H1 (cell line): ENCODE results near the gene EGR2. TPM values are rescaled to one million over a fixed set of nuclear protein-coding genes. Genes with fewer than 3 reads are reported as not detected.

Experiments used
- CTCF ChIA-PET: fragments of 300-600 bp; sonication (Branson Sonifier 250); formaldehyde crosslinking; loops from one replicate; lab custom pipeline; 2021; ENCODE audit not compliant: partially characterized antibody; lab: Charles Lee
- POLR2A ChIA-PET: fragments of 300-600 bp; sonication (Branson Sonifier 250); formaldehyde crosslinking; loops from one replicate; lab custom pipeline; 2021; ENCODE audit warnings: inconsistent platforms; ENCODE audit not compliant: partially characterized antibody; lab: Charles Lee
- DNase-seq, 2 experiments: peaks; one replicate each; pipeline versions ENCODE4 v3.0.0 to v3.0.0-alpha.2; 2010 to 2022; ENCODE audit warnings: low spot score in 2 of 2, low read depth in 1 of 2, mixed read lengths in 1 of 2
- FAIRE-seq: peaks from 2 replicates; lab custom pipeline; 2011; peaks lifted over from hg19 to GRCh38; lab: Jason Lieb, UNC
- H2AFZ ChIP-seq: 2 replicates; pipeline ENCODE4 v1.8.1; 2012; ENCODE audit warnings: low read length, inconsistent platforms
- H2AK5ac ChIP-seq: 2 replicates; pipeline ENCODE4 v1.6.1; 2013; ENCODE audit warnings: low read depth, low read length
- H2BK120ac ChIP-seq: replicated peaks from 2 replicates; pipeline ENCODE3; 2013; ENCODE audit warnings: low read depth, low read length, inconsistent platforms
- H2BK12ac ChIP-seq: 2 replicates; pipeline ENCODE4 v1.6.1; 2013; ENCODE audit warnings: low read depth, low read length
- H2BK15ac ChIP-seq: 2 replicates; pipeline ENCODE4 v1.6.1; 2013; ENCODE audit warnings: low read length
- H2BK20ac ChIP-seq: 2 replicates; pipeline ENCODE4 v1.6.1; 2013; ENCODE audit warnings: low read length
- H2BK5ac ChIP-seq: 2 replicates; pipeline ENCODE4 v1.6.1; 2013; ENCODE audit warnings: low read depth, low read length
- H3K14ac ChIP-seq: 2 replicates; pipeline ENCODE4 v1.6.1; 2013; ENCODE audit warnings: inconsistent platforms; ENCODE audit not compliant: insufficient read length
- H3K18ac ChIP-seq: 2 replicates; pipeline ENCODE4 v1.6.1; 2013; ENCODE audit warnings: low read length; ENCODE audit errors: extremely low read depth
- H3K23ac ChIP-seq: 2 replicates; pipeline ENCODE4 v1.6.1; 2013; ENCODE audit warnings: inconsistent platforms; ENCODE audit not compliant: insufficient read length
- H3K23me2 ChIP-seq: 2 replicates; pipeline ENCODE4 v1.6.1; 2013; ENCODE audit warnings: low read depth, low read length
- H3K27ac ChIP-seq: 2 replicates; pipeline ENCODE4 v1.6.1; 2011; ENCODE audit warnings: low read depth, low read length, inconsistent platforms
- H3K27me3 ChIP-seq, 4 experiments: replicated peaks in 1 of 4; 1 replicate in 1 of 4; 2 replicates in 3 of 4; pipeline versions ENCODE4 v1.6.1 to v1.8.1; 2011 to 2013; ENCODE audit warnings: low read length in 3 of 4, mild to moderate bottlenecking in 3 of 4, inconsistent platforms in 2 of 4, mixed read lengths in 2 of 4, moderate library complexity in 1 of 4; ENCODE audit not compliant: control insufficient read depth in 3 of 4, insufficient read depth in 3 of 4; ENCODE audit errors: extremely low read depth in 1 of 4
- H3K36me3 ChIP-seq, 4 experiments: 2 replicates each; pipeline versions ENCODE4 v1.6.1 to v1.8.1; 2011 to 2013; ENCODE audit warnings: mild to moderate bottlenecking in 4 of 4, low read length in 3 of 4, moderate library complexity in 2 of 4, control low read depth in 1 of 4, inconsistent platforms in 1 of 4; ENCODE audit not compliant: insufficient read depth in 4 of 4, control insufficient read depth in 2 of 4
- H3K4ac ChIP-seq: replicated peaks from 2 replicates; pipeline ENCODE3; 2013; ENCODE audit warnings: low read length, low read depth, mixed read lengths, inconsistent platforms; ENCODE audit not compliant: insufficient read length
- H3K4me1 ChIP-seq, 4 experiments: replicated peaks in 1 of 4; 1 replicate in 1 of 4; 2 replicates in 3 of 4; pipeline versions ENCODE4 v1.6.1 to v1.8.1; 2011 to 2013; ENCODE audit warnings: low read length in 3 of 4, inconsistent platforms in 2 of 4, mixed read lengths in 1 of 4; ENCODE audit not compliant: insufficient read depth in 4 of 4, control insufficient read depth in 3 of 4
- H3K4me2 ChIP-seq, 2 experiments: 2 replicates each; pipeline versions ENCODE4 v1.6.1 to v1.8.1; 2011 to 2013; ENCODE audit warnings: low read depth in 2 of 2, low read length in 2 of 2, control low read depth in 1 of 2, inconsistent platforms in 1 of 2, mild to moderate bottlenecking in 1 of 2; ENCODE audit not compliant: insufficient read depth in 1 of 2
- H3K4me3 ChIP-seq, 4 experiments: fragments of 200-600, 300-600 bp in 1 of 4; sonication (generic), shearing (Covaris generic), sonication (Bioruptor Twin) in 1 of 4; 2 replicates each; pipeline versions ENCODE4 v1.5.1 to v1.8.1; 2011 to 2016; ENCODE audit warnings: low read length in 4 of 4, low read depth in 3 of 4, control low read depth in 2 of 4, inconsistent platforms in 2 of 4, mild to moderate bottlenecking in 2 of 4, mixed read lengths in 1 of 4, moderate library complexity in 1 of 4; ENCODE audit not compliant: insufficient read depth in 2 of 4; ENCODE audit errors: extremely low read depth in 1 of 4
- H3K56ac ChIP-seq: replicated peaks from 2 replicates; pipeline ENCODE3; 2013; ENCODE audit warnings: low read depth, mild to moderate bottlenecking, mixed read lengths, low read length, inconsistent platforms; ENCODE audit not compliant: insufficient read length
- H3K79me1 ChIP-seq: 2 replicates; pipeline ENCODE4 v1.6.1; 2013; ENCODE audit warnings: low read depth, low read length, control low read depth
- H3K79me2 ChIP-seq, 2 experiments: 2 replicates each; pipeline versions ENCODE4 v1.6.1 to v1.8.1; 2012 to 2013; ENCODE audit warnings: low read length in 2 of 2, mild to moderate bottlenecking in 2 of 2, inconsistent platforms in 1 of 2; ENCODE audit not compliant: insufficient read depth in 2 of 2, control insufficient read depth in 1 of 2
- H3K9ac ChIP-seq, 4 experiments: replicated peaks in 1 of 4; 1 replicate in 1 of 4; 2 replicates in 3 of 4; pipeline versions ENCODE4 v1.6.1 to v1.8.1; 2011 to 2013; ENCODE audit warnings: low read depth in 3 of 4, low read length in 3 of 4, control low read depth in 2 of 4, mild to moderate bottlenecking in 2 of 4, moderate library complexity in 2 of 4, inconsistent platforms in 1 of 4; ENCODE audit errors: extremely low read depth in 1 of 4
- H3K9me3 ChIP-seq, 2 experiments: 2 replicates each; pipeline versions ENCODE4 v1.6.1 to v1.8.1; 2012 to 2013; ENCODE audit warnings: mild to moderate bottlenecking in 2 of 2, moderate library complexity in 2 of 2, control low read depth in 1 of 2, inconsistent platforms in 1 of 2, low read depth in 1 of 2, low read length in 1 of 2, mixed read lengths in 1 of 2; ENCODE audit not compliant: insufficient read depth in 2 of 2
- H4K20me1 ChIP-seq, 2 experiments: replicated peaks in 1 of 2; 2 replicates each; pipeline versions ENCODE3 to v1.8.1; 2011 to 2013; ENCODE audit warnings: inconsistent platforms in 2 of 2, low read length in 2 of 2, mild to moderate bottlenecking in 1 of 2; ENCODE audit not compliant: insufficient read depth in 2 of 2, control insufficient read depth in 1 of 2
- H4K5ac ChIP-seq: 2 replicates; pipeline ENCODE4 v1.6.1; 2013; ENCODE audit warnings: low read length, low read depth, mixed read lengths, inconsistent platforms; ENCODE audit not compliant: insufficient read length
- H4K8ac ChIP-seq: 2 replicates; pipeline ENCODE4 v1.8.0; 2013; ENCODE audit warnings: mild to moderate bottlenecking, moderate library complexity, low read length, inconsistent platforms; ENCODE audit not compliant: insufficient read depth; ENCODE audit errors: extremely low read depth
- H4K91ac ChIP-seq: replicated peaks from 2 replicates; pipeline ENCODE3; 2013; ENCODE audit warnings: low read length, mixed read lengths, inconsistent platforms; ENCODE audit not compliant: insufficient read length
- BACH1 ChIP-seq: IDR thresholded peaks from 2 replicates; pipeline ENCODE4 v1.6.1; 2012; ENCODE audit warnings: low read length, improper control_type of control experiment
- CREB1 ChIP-seq: IDR thresholded peaks from 2 replicates; pipeline ENCODE4 v1.6.1; 2012; ENCODE audit warnings: inconsistent platforms
- JUND ChIP-seq: IDR thresholded peaks from 2 replicates; pipeline ENCODE4 v1.6.1; 2011; ENCODE audit warnings: mild to moderate bottlenecking, improper control_type of control experiment, low read length
- KDM1A ChIP-seq: fragments of 200-600, 300-600 bp; sonication (generic); IDR thresholded peaks from 2 replicates; pipeline ENCODE4 v1.7.1; 2016; ENCODE audit warnings: mild to moderate bottlenecking, low read length, borderline replicate concordance
- MAFK ChIP-seq: IDR thresholded peaks from 2 replicates; pipeline ENCODE4 v1.6.1; 2012; ENCODE audit warnings: low read depth, mild to moderate bottlenecking, improper control_type of control experiment, low read length
- PHF8 ChIP-seq: fragments of 200-600 bp; sonication (generic); conservative IDR thresholded peaks from 2 replicates; pipeline ENCODE4 v1.7.1; 2012; ENCODE audit warnings: low read depth, mild to moderate bottlenecking, inconsistent platforms, low read length, moderate library complexity
- POLR2A ChIP-seq, 2 experiments: IDR thresholded peaks; 1 replicate in 1 of 2; 2 replicates in 1 of 2; pipeline ENCODE4 v1.6.1; 2011; ENCODE audit warnings: low read depth in 2 of 2, low read length in 2 of 2, mild to moderate bottlenecking in 2 of 2; ENCODE audit errors: control extremely low read depth in 1 of 2
- POU5F1 ChIP-seq: IDR thresholded peaks from 2 replicates; pipeline ENCODE4 v1.6.1; 2011; ENCODE audit warnings: low read depth, mild to moderate bottlenecking, low read length, moderate library complexity
- SIRT6 ChIP-seq: IDR thresholded peaks from one replicate; pipeline ENCODE4 v1.7.1; 2012; ENCODE audit warnings: low read length, inconsistent platforms
- SUZ12 ChIP-seq: fragments of 200-600 bp; sonication (generic); IDR thresholded peaks from 2 replicates; pipeline ENCODE4 v1.6.1; 2012; ENCODE audit warnings: mild to moderate bottlenecking, inconsistent platforms, low read length, moderate library complexity, mixed read lengths
- TAF7 ChIP-seq: optimal IDR thresholded peaks from 2 replicates; pipeline ENCODE3; 2011; ENCODE audit warnings: low read depth, mild to moderate bottlenecking, inconsistent platforms, low read length, moderate library complexity, borderline replicate concordance
- TEAD4 ChIP-seq: IDR thresholded peaks from 2 replicates; pipeline ENCODE4 v1.6.1; 2012; ENCODE audit warnings: low read depth, low read length, inconsistent platforms, mixed read lengths
- WGBS, 2 experiments: shearing (Covaris generic) in 1 of 2; methylation state at CpG; one replicate each; pipeline versions ENCODE4 v1.1.6 to v1.1.7; 2013 to 2015; ENCODE audit warnings: low lambda C conversion rate in 2 of 2, mixed read lengths in 2 of 2, inconsistent platforms in 1 of 2, low coverage in 1 of 2, missing lambda C conversion rate in 1 of 2; ENCODE audit not compliant: insufficient replicate concordance in 2 of 2, insufficient coverage in 1 of 2, insufficient read length in 1 of 2; ENCODE audit errors: extremely low coverage in 1 of 2, missing lambda C conversion rate in 1 of 2; 5-methylcytosine and 5-hydroxymethylcytosine counted together
- polyA plus RNA-seq, 7 experiments: library from polyadenylated mRNA; depleted of rRNA in 3 of 7; stranded (reverse) in 5 of 7; unstranded in 2 of 7; fragments of >200 nt in 5 of 7; fragments of 200-250 nt in 2 of 7; gene quantifications; 1 replicate in 5 of 7; 2 replicates in 1 of 7; 4 replicates in 1 of 7; pipeline versions ENCODE4 v1.2.1 to v1.2.3, GENCODE V29; 2011 to 2013; ENCODE audit warnings: missing spikeins in 2 of 7, mixed read lengths in 2 of 7
- total RNA-seq: library from RNA; stranded (reverse); fragmentation: NEBNext Ultra II Directional; extraction: Animal tissue kit (Norgen Biotek cat#: 25700); gene quantifications from 2 replicates; pipeline ENCODE4 v1.2.1, GENCODE V29; 2021

EGR2 gene
- total and polyA plus RNA-seq, 2 of the 8 experiments (the other 6 are each of a cell fraction or from before 2014, with no cell fraction given), result 1.3 to 2.1 TPM

DNA sequence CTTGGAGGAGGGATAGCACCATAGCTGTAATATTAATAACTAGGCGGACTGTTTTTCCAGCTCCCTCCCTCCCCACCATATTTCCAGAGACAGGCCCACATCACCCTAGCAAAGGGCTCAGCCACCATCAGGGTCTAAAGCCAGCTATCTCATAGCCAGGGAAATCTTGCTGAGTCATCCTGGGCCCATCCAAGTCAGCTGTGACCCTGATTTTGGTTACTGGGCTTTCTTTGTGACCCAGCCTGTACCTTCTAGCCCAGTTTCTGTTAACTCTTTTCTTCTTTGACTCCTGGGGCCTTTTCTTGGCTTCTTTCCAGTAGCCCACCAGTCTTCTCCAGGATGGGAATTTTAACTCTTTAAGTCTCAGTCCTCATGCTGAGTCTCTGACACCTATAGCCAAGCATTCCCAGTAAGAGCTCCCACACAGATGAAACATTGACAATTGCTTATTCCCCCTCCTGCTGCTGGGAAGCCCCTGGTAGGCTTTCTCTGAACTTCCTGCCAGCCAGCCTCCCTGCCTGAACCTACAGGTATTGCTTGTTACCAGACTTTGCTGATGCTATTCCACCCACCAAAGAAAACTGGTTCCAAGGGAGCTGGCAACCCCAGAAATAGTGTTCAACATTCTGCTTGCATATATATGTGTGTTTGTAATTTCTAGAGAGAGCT is 46.5 kb downstream of the EGR2 start:
- no peak overlapping the region for H3K27ac ChIP-seq
- no peak overlapping the region for H3K18ac ChIP-seq
- H2AK5ac ChIP-seq, result no peak overlapping the region
- DNase-seq, result no peak
- peaks cover 0 to 3% (median 0%) of the 10 kb centered on the region in 4 experiments; a peak in 2 of 7 replicates for H3K4me1 ChIP-seq
- no peaks in the 10 kb centered on the region for H3K36me3 ChIP-seq
- FAIRE-seq, result no peak
- H3K23me2 ChIP-seq, result no peaks in the 10 kb centered on the region
- 93% methylated on average over 1 of the region's 1 CpG; no CpG with 5 or more reads in 1 of the 2 experiments for WGBS, 2 experiments
- TF ChIP-seq SUZ12 (no peak), KDM1A (no peak), PHF8 (no peak), CREB1 (no peak), MAFK (peak; percentile 88), JUND (no peak), SIRT6 (no peak), TAF7 (no peak), POU5F1 (no peak), BACH1 (peak; percentile 96), TEAD4 (no peak), POLR2A (IDR thresholded peaks at IDR 0.05; ENCODE audit: control extremely low read depth in 1 of 2, low read depth in 2 of 2, low read length in 2 of 2) (no peak)
- TF ChIP-seq, all 59 proteins: peak for 2
- H4K8ac ChIP-seq, result no peak overlapping the region
- H3K4me3 ChIP-seq, result no peak overlapping the region
- H3K79me2 ChIP-seq, result no peaks in the 10 kb centered on the region
- H4K5ac ChIP-seq, result no peak overlapping the region
- no peak overlapping the region for H3K4ac ChIP-seq
- no peaks in the 10 kb centered on the region for H4K20me1 ChIP-seq
- no peaks in the 10 kb centered on the region for H3K79me1 ChIP-seq
- no peak overlapping the region; a peak in 2 of 7 replicates for H3K9ac ChIP-seq
- POLR2A ChIA-PET, result interaction anchor here (0.9 to 2.4 kb wide), 3 partner anchors 10 to 48 kb away, joined by 3 to 7 read pairs (median 3); partner anchors contain the start of gene ADO
- no peak overlapping the region for H3K56ac ChIP-seq
- peak overlapping the region; percentile 42; the same call in 1 of the 2 replicates for H2AFZ ChIP-seq
- no peak overlapping the region for H3K4me2 ChIP-seq
- H2BK120ac ChIP-seq, result no peak overlapping the region
- no peak overlapping the region for H2BK12ac ChIP-seq
- no peak overlapping the region; the same call in 1 of the 2 replicates for H2BK5ac ChIP-seq
- no peak overlapping the region for H2BK20ac ChIP-seq
- CTCF ChIA-PET, result interaction anchor here (1.3 to 1.6 kb wide), 3 partner anchors 27 to 83 kb away, joined by 3 to 4 read pairs (median 3); no protein-coding TSS in a partner anchor
- no peaks in the 10 kb centered on the region for H3K9me3 ChIP-seq
- H3K27me3 ChIP-seq, result no peaks in the 10 kb centered on the region
- no peak overlapping the region for H3K14ac ChIP-seq
- H4K91ac ChIP-seq, result no peak overlapping the region
- no peak overlapping the region for H2BK15ac ChIP-seq
- no peak overlapping the region for H3K23ac ChIP-seq
